ENCODE results near the gene RGS1. TPM values are rescaled to one million over a fixed set of nuclear protein-coding genes. Genes with fewer than 3 reads are reported as not detected.

RGS1 gene
- total RNA-seq, 4 donors from 2014 or later = 5.6 to 18.0 (median 12.8) TPM

- no peak for ATAC-seq
- Histone ChIP-seq H3K4me1 (peaks cover 0 to 10% (median under 1%) of the 10 kb centered on the region in 3 donors), H3K9me3 (no peaks in the 10 kb centered on the region), H3K36me3 (no peaks in the 10 kb centered on the region), H3K4me3 (no peak overlapping the region), H3K27ac (no peak overlapping the region), H3K27me3 (no peaks in the 10 kb centered on the region)
- no peak for TF ChIP-seq POLR2A (IDR thresholded peaks at IDR 0.05)
- TF ChIP-seq CTCF (IDR thresholded peaks at IDR 0.05) = no peak
- no peak for TF ChIP-seq POLR2AphosphoS5 (IDR thresholded peaks at IDR 0.05)
- no peak for TF ChIP-seq EP300 (IDR thresholded peaks at IDR 0.05)
- WGBS, 2 donors (ENCODE audit: low coverage in 1 of 2) = 75 to 81% methylated on average over 3 of the region's 3 CpGs
Observed at GRCh38 chr1:192553741-192554140, 21.8 kb upstream of the RGS1 start.

GRCh38 chr1:192554904-192555303, 20.7 kb upstream of the RGS1 start:
- 72 to 83% methylated on average over 4 of the region's 4 CpGs for WGBS, 2 donors (ENCODE audit: low coverage in 1 of 2)
- TF ChIP-seq POLR2A (IDR thresholded peaks at IDR 0.05) (no peak), POLR2AphosphoS5 (IDR thresholded peaks at IDR 0.05) (no peak), EP300 (IDR thresholded peaks at IDR 0.05) (no peak), CTCF (IDR thresholded peaks at IDR 0.05) (no peak)
- Histone ChIP-seq H3K27ac (no peak overlapping the region), H3K4me3 (no peak overlapping the region), H3K4me1 (peaks cover 0 to 22% (median 2%) of the 10 kb centered on the region in 3 donors), H3K27me3 (no peaks in the 10 kb centered on the region), H3K36me3 (no peaks in the 10 kb centered on the region), H3K9me3 (no peaks in the 10 kb centered on the region)
- no peak for ATAC-seq

- Histone ChIP-seq H3K9me3 (no peaks in the 10 kb centered on the region), H3K4me3 (no peak overlapping the region), H3K4me1 (peaks cover 0 to 23% (median 2%) of the 10 kb centered on the region in 3 donors), H3K27ac (no peak overlapping the region), H3K27me3 (no peaks in the 10 kb centered on the region), H3K36me3 (no peaks in the 10 kb centered on the region)
- no peak for ATAC-seq
- TF ChIP-seq CTCF (IDR thresholded peaks at IDR 0.05) (no peak), EP300 (IDR thresholded peaks at IDR 0.05) (no peak), POLR2AphosphoS5 (IDR thresholded peaks at IDR 0.05) (no peak), POLR2A (IDR thresholded peaks at IDR 0.05) (no peak)
Observed at GRCh38 chr1:192555399-192555798, 20.2 kb upstream of the RGS1 start.

GRCh38 chr1:192557841-192558595, 17.6 kb upstream of the RGS1 start:
- H3K9me3 ChIP-seq = no peaks in the 10 kb centered on the region
- peak overlapping the region in 3 of 4 donors; percentile 43 to 64 (median 62) for H3K27ac ChIP-seq
- H3K4me1 ChIP-seq = peaks cover 0 to 23% (median 2%) of the 10 kb centered on the region in 3 donors
- H3K4me3 ChIP-seq = no peak overlapping the region
- 93 to 94% methylated on average over 4 of the region's 4 CpGs for WGBS, 2 donors (ENCODE audit: low coverage in 1 of 2)
- H3K27me3 ChIP-seq = no peaks in the 10 kb centered on the region
- no peak for ATAC-seq
- TF ChIP-seq POLR2AphosphoS5 (IDR thresholded peaks at IDR 0.05) (no peak), CTCF (IDR thresholded peaks at IDR 0.05) (no peak), EP300 (IDR thresholded peaks at IDR 0.05) (no peak), POLR2A (IDR thresholded peaks at IDR 0.05) (no peak)
- no peaks in the 10 kb centered on the region for H3K36me3 ChIP-seq

All from gastroesophageal sphincter (tissue), 4 donors.